ENCODE measurements around the gene RAB3IL1.

The RAB3IL1 gene

DNA sequence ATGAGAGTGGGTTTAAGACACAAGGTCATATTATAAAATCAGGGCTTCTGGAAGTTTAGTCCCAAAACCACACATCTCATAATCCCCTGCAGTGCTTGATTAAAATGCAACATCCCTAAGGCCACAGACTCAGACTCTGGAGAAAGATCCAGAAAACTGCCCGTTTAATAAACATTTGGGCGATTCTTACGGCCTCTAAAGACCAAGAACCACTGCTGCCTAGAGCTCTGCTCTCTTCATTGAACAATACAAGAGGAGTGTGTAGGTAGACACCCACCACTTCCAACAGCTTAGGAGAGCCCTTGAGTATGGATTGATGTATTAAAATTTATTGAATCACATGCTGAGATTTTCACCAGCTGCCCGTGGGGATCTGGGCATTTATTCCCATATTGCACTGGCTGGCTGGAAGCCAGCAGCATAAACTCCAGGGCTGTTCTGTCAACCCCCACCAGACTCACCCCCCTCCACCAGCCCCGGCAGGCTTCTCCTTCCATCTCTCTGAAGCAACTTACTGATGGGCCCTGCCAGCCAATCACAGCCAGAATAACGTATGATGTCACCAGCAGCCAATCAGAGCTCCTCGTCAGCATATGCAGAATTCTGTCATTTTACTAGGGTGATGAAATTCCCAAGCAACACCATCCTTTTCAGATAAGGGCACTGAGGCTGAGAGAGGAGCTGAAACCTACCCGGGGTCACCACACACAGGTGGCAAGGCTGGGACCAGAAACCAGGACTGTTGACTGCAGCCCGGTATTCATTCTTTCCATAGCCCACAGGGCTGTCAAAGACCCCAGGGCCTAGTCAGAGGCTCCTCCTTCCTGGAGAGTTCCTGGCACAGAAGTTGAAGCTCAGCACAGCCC, 32.0 kb upstream of the RAB3IL1 start:
- Histone ChIP-seq H3K27me3 (ENCODE audit: insufficient read depth, low read length, poor library complexity) (peaks cover 4% of the 10 kb centered on the region), H3K27ac (ENCODE audit: low read length) (peak overlapping the region; percentile 56; the same call in 1 of the 2 replicates)
- peak; percentile 66 for DNase-seq

DNA sequence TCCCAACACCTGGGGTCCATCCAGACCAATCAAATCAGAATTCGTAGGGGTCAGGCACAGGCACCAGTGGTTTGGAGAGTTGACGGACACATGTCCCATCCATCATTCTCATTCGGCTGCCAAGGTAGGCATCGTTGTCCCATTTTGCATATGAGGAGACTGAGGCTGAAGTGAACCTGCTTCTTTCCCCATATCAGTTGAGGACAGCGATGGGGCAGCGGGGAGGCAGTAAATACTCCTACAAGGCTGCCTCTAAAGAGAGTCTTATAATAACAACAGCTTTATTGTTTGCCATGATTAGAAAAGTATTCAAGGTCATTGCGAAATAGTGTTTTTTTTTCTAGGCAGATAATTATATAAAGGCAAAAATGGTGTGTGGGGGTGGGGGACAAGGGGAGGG, 31.1 kb upstream of the RAB3IL1 start:
- Histone ChIP-seq H3K4me2 (ENCODE audit: insufficient read depth, low read length) (no peak overlapping the region), H3K27ac (ENCODE audit: low read length) (no peak overlapping the region), H3K9ac (ENCODE audit: low read depth, low read length) (no peak overlapping the region), H3K4me1 (ENCODE audit: insufficient read depth, low read length) (peaks cover 8% of the 10 kb centered on the region; the same call in 1 of the 2 replicates), H3K9me3 (ENCODE audit: insufficient read depth, low read length, severe bottlenecking) (no peaks in the 10 kb centered on the region), H3K36me3 (ENCODE audit: insufficient read depth, low read length) (no peaks in the 10 kb centered on the region), H3K27me3 (ENCODE audit: insufficient read depth, low read length, poor library complexity) (peaks cover 6% of the 10 kb centered on the region), H3K79me2 (ENCODE audit: insufficient read depth, low read length) (no peaks in the 10 kb centered on the region), H2AFZ (ENCODE audit: low read depth, low read length) (no peak overlapping the region), H3K4me3 (ENCODE audit: low read depth in 1 of 2, low read length in 2 of 2) (no peak overlapping the region), H4K20me1 (ENCODE audit: insufficient read depth, low read length) (no peaks in the 10 kb centered on the region)
- no peak for TF ChIP-seq EZH2 (IDR thresholded peaks at IDR 0.05; ENCODE audit: borderline replicate concordance, low read depth, low read length, severe bottlenecking)
- TF ChIP-seq, protein P1, sequence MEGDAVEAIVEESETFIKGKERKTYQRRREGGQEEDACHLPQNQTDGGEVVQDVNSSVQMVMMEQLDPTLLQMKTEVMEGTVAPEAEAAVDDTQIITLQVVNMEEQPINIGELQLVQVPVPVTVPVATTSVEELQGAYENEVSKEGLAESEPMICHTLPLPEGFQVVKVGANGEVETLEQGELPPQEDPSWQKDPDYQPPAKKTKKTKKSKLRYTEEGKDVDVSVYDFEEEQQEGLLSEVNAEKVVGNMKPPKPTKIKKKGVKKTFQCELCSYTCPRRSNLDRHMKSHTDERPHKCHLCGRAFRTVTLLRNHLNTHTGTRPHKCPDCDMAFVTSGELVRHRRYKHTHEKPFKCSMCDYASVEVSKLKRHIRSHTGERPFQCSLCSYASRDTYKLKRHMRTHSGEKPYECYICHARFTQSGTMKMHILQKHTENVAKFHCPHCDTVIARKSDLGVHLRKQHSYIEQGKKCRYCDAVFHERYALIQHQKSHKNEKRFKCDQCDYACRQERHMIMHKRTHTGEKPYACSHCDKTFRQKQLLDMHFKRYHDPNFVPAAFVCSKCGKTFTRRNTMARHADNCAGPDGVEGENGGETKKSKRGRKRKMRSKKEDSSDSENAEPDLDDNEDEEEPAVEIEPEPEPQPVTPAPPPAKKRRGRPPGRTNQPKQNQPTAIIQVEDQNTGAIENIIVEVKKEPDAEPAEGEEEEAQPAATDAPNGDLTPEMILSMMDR (IDR thresholded peaks at IDR 0.05; ENCODE audit: borderline replicate concordance, extremely low read depth, low read length, poor library complexity, severe bottlenecking): peak; percentile 3
- DNase-seq (no peak), ATAC-seq (ENCODE audit: insufficient read depth, low read depth) (no peak)

More for the DNA sequence above, 32.0 kb upstream of the RAB3IL1 start:
- H3K9me3 ChIP-seq (ENCODE audit: insufficient read depth, low read length, severe bottlenecking): no peaks in the 10 kb centered on the region
- no peak overlapping the region for H3K9ac ChIP-seq (ENCODE audit: low read depth, low read length)
- TF ChIP-seq, protein P1 (IDR thresholded peaks at IDR 0.05; ENCODE audit: borderline replicate concordance, extremely low read depth, low read length, poor library complexity, severe bottlenecking): no peak
- no peak for TF ChIP-seq EZH2 (IDR thresholded peaks at IDR 0.05; ENCODE audit: borderline replicate concordance, low read depth, low read length, severe bottlenecking)
- H3K4me1 ChIP-seq (ENCODE audit: insufficient read depth, low read length): peaks cover 8% of the 10 kb centered on the region; the same call in 1 of the 2 replicates
- H2AFZ ChIP-seq (ENCODE audit: low read depth, low read length): no peak overlapping the region
- no peaks in the 10 kb centered on the region for H3K79me2 ChIP-seq (ENCODE audit: insufficient read depth, low read length)
- no peak overlapping the region for H3K4me3 ChIP-seq (ENCODE audit: low read depth in 1 of 2, low read length in 2 of 2)
- peak; percentile 76 for ATAC-seq (ENCODE audit: insufficient read depth, low read depth)
- H4K20me1 ChIP-seq (ENCODE audit: insufficient read depth, low read length): no peaks in the 10 kb centered on the region
- H3K36me3 ChIP-seq (ENCODE audit: insufficient read depth, low read length): no peaks in the 10 kb centered on the region
- no peak overlapping the region for H3K4me2 ChIP-seq (ENCODE audit: insufficient read depth, low read length)

DNA sequence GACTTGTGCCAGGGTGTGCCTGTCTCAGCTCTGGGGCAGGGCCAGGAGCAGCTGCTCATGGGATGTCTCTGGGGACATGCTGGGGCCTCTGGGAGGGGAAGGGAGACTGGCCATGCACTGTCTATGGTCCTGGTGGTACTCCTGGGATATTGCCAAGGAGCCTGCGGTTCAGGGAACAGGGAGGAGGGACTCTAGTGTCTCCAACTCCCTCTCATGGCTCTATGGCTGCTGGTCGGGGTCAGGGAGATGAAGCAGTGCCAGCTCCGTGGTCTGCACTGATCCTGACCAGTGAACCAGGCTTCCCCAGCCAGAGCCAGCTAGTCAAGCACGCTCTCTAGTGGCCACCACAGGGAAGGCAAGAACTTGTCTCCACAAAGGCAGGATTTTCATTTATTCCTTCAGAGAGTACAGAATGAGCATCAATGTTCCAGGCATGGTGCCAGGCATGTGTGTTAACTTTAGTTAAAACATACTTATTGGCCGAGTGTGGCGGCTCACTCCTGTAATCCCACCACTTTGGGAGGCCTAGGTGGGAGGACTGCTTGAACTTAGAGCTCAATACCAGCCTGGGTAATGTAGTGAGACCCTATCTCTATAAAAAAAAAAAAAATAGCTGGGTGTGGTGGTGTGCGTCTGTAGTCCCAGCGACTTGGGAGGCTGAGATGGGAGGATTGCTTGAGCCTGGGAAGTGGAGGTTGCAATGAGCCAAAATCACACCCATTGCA, 30.3 kb upstream of the RAB3IL1 start:
- peak; percentile 76 for ATAC-seq (ENCODE audit: insufficient read depth, low read depth)
- H3K27ac ChIP-seq (ENCODE audit: low read length): no peak overlapping the region
- H3K9ac ChIP-seq (ENCODE audit: low read depth, low read length): no peak overlapping the region
- peaks cover 8% of the 10 kb centered on the region; the same call in 1 of the 2 replicates for H3K4me1 ChIP-seq (ENCODE audit: insufficient read depth, low read length)
- no peaks in the 10 kb centered on the region for H3K79me2 ChIP-seq (ENCODE audit: insufficient read depth, low read length)
- H3K4me2 ChIP-seq (ENCODE audit: insufficient read depth, low read length): no peak overlapping the region
- peak overlapping the region; percentile 47; the same call in 1 of the 2 replicates for H2AFZ ChIP-seq (ENCODE audit: low read depth, low read length)
- H3K27me3 ChIP-seq (ENCODE audit: insufficient read depth, low read length, poor library complexity): peaks cover 7% of the 10 kb centered on the region
- H4K20me1 ChIP-seq (ENCODE audit: insufficient read depth, low read length): no peaks in the 10 kb centered on the region
- H3K36me3 ChIP-seq (ENCODE audit: insufficient read depth, low read length): no peaks in the 10 kb centered on the region
- H3K4me3 ChIP-seq (ENCODE audit: low read depth in 1 of 2, low read length in 2 of 2): no peak overlapping the region
- no peak for TF ChIP-seq EZH2 (IDR thresholded peaks at IDR 0.05; ENCODE audit: borderline replicate concordance, low read depth, low read length, severe bottlenecking)
- TF ChIP-seq, protein P1 (IDR thresholded peaks at IDR 0.05; ENCODE audit: borderline replicate concordance, extremely low read depth, low read length, poor library complexity, severe bottlenecking): peak; percentile 94
- no peaks in the 10 kb centered on the region for H3K9me3 ChIP-seq (ENCODE audit: insufficient read depth, low read length, severe bottlenecking)
- DNase-seq: peak; percentile 69
